Neural progenitor cell (in vitro differentiated cells): ENCODE results near the gene PRKCE.

ENCODE experiments used
- CTCF ChIP-seq: fragments of 200-600 bp; sonication (generic); IDR thresholded peaks from 2 replicates; pipeline ENCODE4 v1.5.1; 2017; ENCODE audit warnings: antibody characterized with exemption, mild to moderate bottlenecking
- EZH2phosphoT487 ChIP-seq: fragments of 200-600 bp; sonication (generic); IDR thresholded peaks from 2 replicates; pipeline ENCODE4 v1.6.1; 2017; ENCODE audit warnings: antibody characterized with exemption

- no peak for TF ChIP-seq CTCF
- TF ChIP-seq EZH2phosphoT487, result no peak
Observed at GRCh38 chr2:45968946-45969584, 317.6 kb downstream of the PRKCE start.
